Epithelial cell of esophagus (primary cell): Measurements from ENCODE around the gene NDST3.
A peak's percentile ranks its signal among the peaks of the same experiment; 100 is the strongest.

Experiments used
- DNase-seq: peaks from one replicate; pipeline ENCODE4 v3.0.0; 2010; ENCODE audit warnings: low read depth
- H3K4me3 ChIP-seq: 2 replicates; pipeline ENCODE4 v1.5.1; 2011; ENCODE audit warnings: mild to moderate bottlenecking, low read length, control low read depth
- CTCF ChIP-seq: IDR thresholded peaks from 2 replicates; pipeline ENCODE4 v1.5.1; 2011; ENCODE audit warnings: low read depth, mild to moderate bottlenecking, low read length, control low read depth, inconsistent platforms; ENCODE audit not compliant: insufficient read depth; ENCODE audit errors: missing control alignments

Gene NDST3

GRCh38 chr4:118102195-118102594 is 67.9 kb downstream of the NDST3 start:
- H3K4me3 ChIP-seq = no peak overlapping the region
- TF ChIP-seq CTCF = no peak
- DNase-seq = no peak

GRCh38 chr4:118112117-118113046 is 78.1 kb downstream of the NDST3 start:
- DNase-seq = peak; percentile 52
- H3K4me3 ChIP-seq = no peak overlapping the region
- TF ChIP-seq CTCF = no peak

GRCh38 chr4:118113220-118113619 is 78.9 kb downstream of the NDST3 start:
- no peak for TF ChIP-seq CTCF
- DNase-seq = no peak
- no peak overlapping the region for H3K4me3 ChIP-seq

- peak; percentile 8 for DNase-seq
Measured at GRCh38 chr4:118114720-118115119, 80.4 kb downstream of the NDST3 start.

GRCh38 chr4:118120120-118120760 is 86.0 kb downstream of the NDST3 start:
- no peak overlapping the region for H3K4me3 ChIP-seq
- no peak for DNase-seq
- no peak for TF ChIP-seq CTCF

More at GRCh38 chr4:118114720-118115119, 80.4 kb downstream of the NDST3 start:
- TF ChIP-seq CTCF = no peak
- no peak overlapping the region for H3K4me3 ChIP-seq

- no peak for TF ChIP-seq CTCF
- DNase-seq = no peak
- no peak overlapping the region for H3K4me3 ChIP-seq
Measured at GRCh38 chr4:118124997-118125396, 90.7 kb downstream of the NDST3 start.
